Loucy (cell line): ENCODE measurements around the gene SEMA3F.

Source experiments
- CTCF ChIP-seq: fragments of 200-600 bp; sonication (generic); conservative IDR thresholded peaks from 2 replicates; pipeline ENCODE4 v1.5.1; 2014; ENCODE audit warnings: mild to moderate bottlenecking, antibody characterized with exemption, low read length
- EZH2phosphoT487 ChIP-seq: fragments of 200-600 bp; IDR thresholded peaks from 2 replicates; pipeline ENCODE4 v1.6.1; 2018; ENCODE audit warnings: antibody characterized with exemption, mild to moderate bottlenecking, moderate library complexity, borderline replicate concordance

- TF ChIP-seq CTCF, result no peak
- no peak for TF ChIP-seq EZH2phosphoT487
Observed at GRCh38 chr3:50189989-50190388, 34.9 kb downstream of the SEMA3F start.
